Ovary (tissue), 9 donors: ENCODE data around the gene CD101. TPM values are rescaled to one million over a fixed set of nuclear protein-coding genes. Genes with fewer than 3 reads are reported as not detected.

Experiments
- DNase-seq, 5 donors: peaks; one replicate each; pipeline ENCODE4 v3.0.0-alpha.2; 2019 to 2020
- H3K27ac ChIP-seq, 2 donors: fragments of 200-600 bp; one replicate each; pipeline versions ENCODE4 v1.5.1 to v1.8.0; 2019 to 2022
- H3K27me3 ChIP-seq: fragments of 200-600 bp; one replicate; pipeline ENCODE4 v1.8.0; 2022
- H3K36me3 ChIP-seq: fragments of 200-600 bp; sonication (generic); one replicate; pipeline ENCODE4 v1.5.1; 2019
- H3K4me1 ChIP-seq: one replicate; pipeline ENCODE4 v1.8.1; 2013; ENCODE audit warnings: mild to moderate bottlenecking, moderate library complexity; ENCODE audit not compliant: insufficient read depth
- H3K4me3 ChIP-seq: fragments of 200-600 bp; sonication (generic); one replicate; pipeline ENCODE4 v1.5.1; 2017
- H3K9me3 ChIP-seq, 2 donors: fragments of 200-600 bp in 1 of 2; sonication (generic) in 1 of 2; one replicate each; pipeline versions ENCODE4 v1.5.1 to v1.8.1; 2013 to 2019; ENCODE audit warnings: mild to moderate bottlenecking in 1 of 2, moderate library complexity in 1 of 2
- CTCF ChIP-seq, 3 donors: fragments of 450-650 bp in 2 of 3; fragments of 200-600 bp in 1 of 3; IDR thresholded peaks; one replicate each; pipeline versions ENCODE4 v1.5.1 to v1.8.0; 2016 to 2022; ENCODE audit warnings: antibody characterized with exemption in 3 of 3, mild to moderate bottlenecking in 1 of 3
- EP300 ChIP-seq: sonication (generic); formaldehyde crosslinking; IDR thresholded peaks from one replicate; pipeline ENCODE4 v1.6.1; 2017; ENCODE audit warnings: antibody characterized with exemption
- POLR2A ChIP-seq: fragments of 450-650 bp; IDR thresholded peaks from one replicate; pipeline ENCODE4 v1.6.1; 2017; ENCODE audit warnings: antibody characterized with exemption, mild to moderate bottlenecking, moderate library complexity
- WGBS, 3 donors: extraction: QIAGEN DNeasy Blood & Tissue Kit in 1 of 3; methylation state at CpG; one replicate each; pipeline versions ENCODE4 v1.1.5 to v1.1.7; 2013 to 2017; 5-methylcytosine and 5-hydroxymethylcytosine counted together
- intact Hi-C, 4 donors: fragments of 100-400 bp; cut with DNase I; formaldehyde crosslinking; loops; one replicate each; pipeline versions ENCODE4 v1.11.0 to v1.15.1; 2022 to 2023
- polyA plus RNA-seq, 2 donors: library from polyadenylated mRNA; stranded (reverse); fragments of 200-250 nt in 1 of 2; fragments of 350-450 nt in 1 of 2; fragmentation: Illumina TruSeq in 1 of 2; extraction: RNeasy Lipid Tissue Mini Kit (QIAGEN cat#74804) in 1 of 2; gene quantifications; one replicate each; pipeline ENCODE4 v1.2.3, GENCODE V29; 2013 to 2014
- total RNA-seq, 7 donors: library from RNA; depleted of rRNA in 2 of 7; stranded (reverse); fragments of >200 nt in 2 of 7; fragmentation: NEBNext Ultra II Directional in 3 of 7; extraction: Animal tissue kit (Norgen Biotek cat#: 25700) in 3 of 7; gene quantifications; one replicate each; pipeline versions ENCODE4 v1.1.0 to v1.2.4, GENCODE V29; 2016 to 2023
- donor health status: DM: no; HTN: no; CAD: no; lungs with moderate emphysema.
- donor health status: DM: no; HTN: no; CAD: no.
- donor health status: Bipolar disorder and iron deficiency.
- donor health status: DM: yes; HTN: yes; CAD: no.
- donor health status: DM: no; HTN: no; CAD: no.
- donor health status: DM: yes; HTN: yes; CAD: no.

CD101 gene
- total and polyA plus RNA-seq, 9 donors = 0.30 to 1.6 (median 1.1) TPM

DNA sequence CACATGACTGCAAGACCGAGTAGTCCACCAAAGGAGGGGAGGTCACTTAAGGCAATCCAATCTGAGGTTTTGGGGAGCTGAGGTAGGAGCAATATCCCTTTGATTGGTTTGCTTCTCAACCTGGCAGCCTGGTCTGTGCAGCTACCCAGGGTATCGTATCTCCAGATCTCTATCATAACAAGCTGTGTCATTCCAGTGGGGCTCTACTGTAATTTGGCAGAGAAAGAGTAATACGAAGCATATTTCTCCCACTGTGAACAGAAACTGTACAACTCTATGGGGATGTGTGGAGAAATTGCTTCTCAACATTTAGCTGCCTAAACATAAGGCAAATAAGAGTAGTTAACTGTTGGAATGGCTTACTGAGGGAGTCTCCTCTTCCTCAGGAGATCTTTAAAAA is 20.6 kb downstream of the CD101 start:
- H3K27ac ChIP-seq = no peak overlapping the region
- H3K4me1 ChIP-seq = peaks cover 2% of the 10 kb centered on the region
- no peak overlapping the region for H3K4me3 ChIP-seq
- no peak for DNase-seq
- no peaks in the 10 kb centered on the region for H3K27me3 ChIP-seq
- TF ChIP-seq CTCF (IDR thresholded peaks at IDR 0.05) = no peak
- TF ChIP-seq POLR2A = no peak
- no peak for TF ChIP-seq EP300
- no peaks in the 10 kb centered on the region for H3K36me3 ChIP-seq
- intact Hi-C loops = no loop called here
- no peaks in the 10 kb centered on the region for H3K9me3 ChIP-seq
- 81 to 95% (median 84%) methylated on average over 3 of the region's 3 CpGs for WGBS, 3 donors

- 97 to 99% (median 97%) methylated on average over 7 of the region's 7 CpGs for WGBS, 3 donors
- no peaks in the 10 kb centered on the region for H3K36me3 ChIP-seq
- TF ChIP-seq CTCF (IDR thresholded peaks at IDR 0.05) (no peak), POLR2A (no peak), EP300 (no peak)
- DNase-seq = no peak
- H3K9me3 ChIP-seq = no peaks in the 10 kb centered on the region
- H3K4me1 ChIP-seq = peaks cover 2% of the 10 kb centered on the region
- no peak overlapping the region for H3K27ac ChIP-seq
- intact Hi-C loops = no loop called here
- H3K4me3 ChIP-seq = no peak overlapping the region
- no peaks in the 10 kb centered on the region for H3K27me3 ChIP-seq
Observed at GRCh38 chr1:117025568-117025967, 24.0 kb downstream of the CD101 start.

GRCh38 chr1:117026361-117026760 is 24.8 kb downstream of the CD101 start:
- Histone ChIP-seq H3K36me3 (no peaks in the 10 kb centered on the region), H3K27me3 (no peaks in the 10 kb centered on the region), H3K9me3 (no peaks in the 10 kb centered on the region), H3K27ac (no peak overlapping the region), H3K4me1 (peaks cover 2% of the 10 kb centered on the region), H3K4me3 (no peak overlapping the region)
- no peak for DNase-seq
- 18 to 33% (median 24%) methylated on average over 6 of the region's 6 CpGs for WGBS, 3 donors
- intact Hi-C loops = no loop called here
- TF ChIP-seq CTCF (IDR thresholded peaks at IDR 0.05) (no peak), EP300 (no peak), POLR2A (no peak)

DNA sequence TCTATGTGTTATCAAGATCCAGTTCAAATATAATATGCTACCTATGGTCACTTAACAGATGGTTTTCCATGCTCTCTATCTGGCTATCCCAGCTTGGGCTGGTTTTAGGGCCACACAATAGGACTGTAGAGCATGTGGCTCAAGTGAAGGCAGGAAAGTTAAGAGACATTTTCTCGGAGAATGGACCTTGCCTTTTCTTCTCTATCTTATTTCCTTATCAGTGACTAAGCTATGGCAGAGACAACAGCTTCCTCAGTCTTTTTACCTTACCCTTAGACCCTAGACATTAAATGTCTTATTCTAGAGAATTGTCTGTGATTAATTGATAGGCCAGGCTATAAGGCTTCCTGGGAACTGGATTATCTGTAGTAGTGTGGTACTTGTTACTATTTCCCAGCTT is 28.1 kb downstream of the CD101 start:
- intact Hi-C loops = no loop called here
- no peaks in the 10 kb centered on the region for H3K36me3 ChIP-seq
- DNase-seq = no peak
- no peaks in the 10 kb centered on the region for H3K9me3 ChIP-seq
- no peak overlapping the region for H3K4me3 ChIP-seq
- no peak overlapping the region for H3K27ac ChIP-seq
- TF ChIP-seq EP300 = no peak
- TF ChIP-seq CTCF (IDR thresholded peaks at IDR 0.05) = no peak
- TF ChIP-seq POLR2A = no peak
- H3K4me1 ChIP-seq = peaks cover 2% of the 10 kb centered on the region
- WGBS, 3 donors = 95 to 100% (median 96%) methylated on average over 1 of the region's 1 CpG
- no peaks in the 10 kb centered on the region for H3K27me3 ChIP-seq
